GM15510 (cell line): ENCODE measurements around the gene OLAH.

ENCODE experiments used
- POLR2A ChIP-seq: IDR thresholded peaks from 3 replicates; pipeline ENCODE4 v1.6.1; 2011; ENCODE audit warnings: borderline replicate concordance; ENCODE audit not compliant: insufficient read length; ENCODE audit errors: extremely low read depth

Gene OLAH

DNA sequence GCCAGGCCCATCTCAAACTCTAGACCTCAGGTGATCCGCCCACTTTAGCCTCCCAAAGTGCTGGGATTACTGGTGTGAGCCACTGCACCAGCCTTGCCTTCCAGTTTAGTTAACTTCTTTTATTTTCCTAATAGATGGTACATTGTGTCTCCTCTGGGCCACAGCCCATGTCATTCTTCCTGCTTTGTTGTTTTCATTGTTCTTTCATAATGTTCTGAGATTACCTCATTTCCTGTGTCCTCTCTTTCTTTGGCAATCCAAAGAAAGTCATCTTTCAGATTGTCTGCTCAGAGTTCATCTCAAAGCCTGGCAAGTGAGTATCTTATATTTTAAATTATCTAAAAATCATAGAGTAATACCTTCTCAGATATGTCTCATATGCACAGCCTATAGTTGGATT is at the start of gene OLAH:
OLAH (plus strand) TSS at position 270 of the 400 bp plus-strand sequence. CDS start 3,346 bp downstream, outside the sequence.
- no peak for TF ChIP-seq POLR2A

GRCh38 chr10:14995964-14996565 is 47.7 kb upstream of the OLAH start:
- no peak for TF ChIP-seq POLR2A

DNA sequence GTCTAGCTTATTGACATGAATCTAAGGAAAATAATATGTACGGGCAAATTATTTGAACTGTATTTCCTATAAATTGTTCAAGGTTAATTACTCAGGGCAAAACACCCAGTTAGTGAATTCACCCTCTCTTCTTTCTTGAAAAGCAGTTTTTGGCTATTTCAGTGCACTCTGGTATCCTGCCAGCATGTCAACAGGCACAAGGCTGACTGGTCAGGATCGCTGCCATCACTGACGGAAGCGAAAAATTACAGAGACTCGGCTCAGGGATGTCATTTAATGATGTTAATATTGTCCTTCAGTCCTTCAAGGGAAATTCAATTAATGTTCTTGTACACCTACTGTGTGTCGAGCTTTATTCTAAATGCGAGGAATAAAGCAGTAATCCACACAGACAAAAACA is 28.3 kb upstream of the OLAH start:
- TF ChIP-seq POLR2A: no peak

- TF ChIP-seq POLR2A: no peak
These were observed 16.0 kb upstream of the OLAH start for GRCh38 chr10:15027741-15028140.

- no peak for TF ChIP-seq POLR2A
These were observed 8.1 kb upstream of the OLAH start for GRCh38 chr10:15035385-15036301.

DNA sequence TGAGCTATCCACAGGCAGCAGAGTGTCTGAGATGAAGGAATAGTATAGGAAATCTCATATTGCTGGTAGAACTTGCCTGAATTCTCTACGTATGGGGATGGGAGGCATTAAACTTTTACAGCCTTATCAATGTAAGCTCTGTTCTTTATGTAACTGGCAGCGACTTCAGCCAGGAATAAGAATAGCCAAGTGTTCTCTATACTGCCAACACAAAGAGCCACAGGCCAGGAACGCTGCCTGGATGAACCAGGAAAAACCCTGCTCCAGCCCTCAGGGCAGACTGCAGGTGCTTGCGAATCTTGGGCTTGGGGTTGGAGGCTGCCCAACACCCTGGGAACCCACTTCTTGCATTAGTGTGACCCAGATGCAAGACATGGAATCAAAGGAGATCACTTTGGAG is 6.1 kb upstream of the OLAH start:
- no peak for TF ChIP-seq POLR2A

DNA sequence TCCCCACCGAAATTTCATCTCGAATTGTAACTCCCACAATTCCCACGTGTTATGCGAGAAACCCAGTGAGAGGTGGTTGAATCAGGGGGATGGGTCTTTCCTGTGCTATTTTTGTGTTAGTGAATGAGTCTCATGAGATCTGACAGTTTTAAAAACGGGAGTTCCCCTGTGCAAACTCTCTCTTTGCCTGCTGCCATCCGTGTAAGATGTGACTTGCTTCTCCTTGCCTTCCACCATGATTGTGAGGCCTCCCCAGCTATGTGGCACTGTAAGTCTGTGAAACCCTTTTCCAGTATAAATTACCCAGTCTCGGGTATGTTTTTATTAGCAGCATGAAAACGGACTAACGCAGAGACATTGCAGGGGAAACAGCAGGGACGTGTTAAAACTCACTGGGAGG is 5.3 kb upstream of the OLAH start:
- TF ChIP-seq POLR2A: no peak

DNA sequence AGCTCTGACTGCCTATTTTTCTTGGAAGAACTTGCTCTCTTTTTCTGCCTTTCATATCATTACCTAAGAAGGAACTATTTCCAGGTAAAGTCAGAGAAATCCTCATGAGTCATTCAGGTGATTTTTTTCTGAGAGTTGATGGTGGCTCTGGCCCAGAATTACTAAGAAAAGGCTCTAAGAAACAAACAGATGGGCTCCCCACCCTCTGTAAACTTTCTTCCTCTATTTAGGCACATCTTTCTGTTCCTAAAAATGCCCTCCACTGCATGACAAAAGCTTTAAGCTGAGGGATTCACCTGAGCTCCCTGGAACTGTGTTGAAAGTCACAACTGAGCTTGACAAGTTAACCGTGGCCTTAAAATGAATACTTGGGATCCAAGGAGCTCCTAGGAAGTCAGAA is 1.6 kb downstream of the OLAH start:
- TF ChIP-seq POLR2A: no peak

DNA sequence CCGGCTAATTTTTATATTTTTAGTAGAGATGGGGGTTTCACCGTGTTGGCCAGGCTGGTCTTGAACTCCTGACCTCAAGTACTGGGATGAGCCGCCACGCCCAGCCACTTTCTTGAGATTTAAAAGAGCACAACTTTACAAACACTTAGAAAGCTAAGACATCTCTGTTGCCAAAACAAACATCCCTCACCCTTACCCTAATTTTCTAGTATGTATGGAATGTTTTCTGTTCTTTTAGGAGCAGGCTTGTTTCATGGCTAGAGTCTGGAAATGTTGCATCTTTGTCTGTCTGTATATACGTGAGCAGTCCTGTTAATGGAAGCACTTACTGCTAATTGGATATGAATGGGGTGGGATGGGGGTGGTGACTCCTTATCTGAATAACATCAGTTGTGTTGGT is 2.9 kb downstream of the OLAH start:
- TF ChIP-seq POLR2A: no peak

DNA sequence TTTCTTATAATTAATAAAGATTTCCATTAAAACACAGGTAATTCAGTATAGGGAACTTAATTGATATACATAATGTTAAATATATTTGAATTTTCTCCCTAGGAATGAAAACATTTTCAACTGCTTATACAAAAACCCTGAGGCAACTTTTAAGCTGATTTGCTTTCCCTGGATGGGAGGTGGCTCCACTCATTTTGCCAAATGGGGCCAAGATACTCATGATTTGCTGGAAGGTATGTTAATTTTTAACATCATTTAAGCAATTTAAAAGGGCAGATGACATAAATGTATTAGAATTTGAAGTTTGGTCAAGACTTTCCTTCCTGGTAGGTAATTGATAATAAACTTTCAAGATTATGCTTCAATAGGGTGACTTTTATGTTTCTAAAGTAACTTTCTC is 5.8 kb downstream of the OLAH start:
- no peak for TF ChIP-seq POLR2A

DNA sequence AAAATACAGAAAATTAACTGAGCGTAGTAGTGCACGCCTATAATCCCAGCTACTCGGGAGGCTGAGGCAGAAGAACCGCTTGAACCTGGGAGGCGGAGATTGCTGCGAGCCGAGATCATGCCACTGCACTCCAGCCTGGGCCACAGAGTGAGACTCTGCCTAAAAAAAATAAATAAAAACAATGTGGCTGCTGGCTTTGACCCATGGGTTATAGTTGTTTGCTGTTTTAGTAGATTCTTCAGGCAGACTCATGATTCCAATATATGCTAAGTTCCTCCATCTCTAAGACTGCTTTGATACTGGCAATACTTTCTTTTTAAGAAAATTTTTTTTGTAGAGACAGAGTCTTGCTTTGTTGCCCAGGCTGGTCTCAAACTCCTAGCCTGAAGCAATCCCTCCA is 8.4 kb downstream of the OLAH start:
- TF ChIP-seq POLR2A: no peak

GRCh38 chr10:15053061-15053460 is 9.3 kb downstream of the OLAH start:
- no peak for TF ChIP-seq POLR2A

DNA sequence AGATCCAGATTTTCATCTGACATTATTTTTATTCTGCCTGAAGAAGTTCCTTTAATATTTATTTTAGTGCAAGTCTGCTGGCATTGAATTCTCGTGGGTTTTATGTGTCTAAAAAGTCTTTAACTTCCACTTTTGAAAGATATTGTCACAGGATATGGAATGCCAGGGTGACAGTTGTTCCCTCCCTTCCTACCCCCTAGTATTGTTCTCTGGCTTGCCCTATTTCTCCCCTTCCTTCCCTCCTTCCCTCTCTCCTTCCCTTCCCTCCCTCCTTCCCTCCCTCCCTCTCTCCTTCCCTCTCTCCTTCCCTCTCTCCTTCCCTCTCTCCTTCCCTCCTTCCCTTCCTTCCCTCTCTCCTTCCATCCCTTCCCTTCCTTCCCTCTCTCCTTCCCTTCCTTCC is 14.9 kb downstream of the OLAH start:
- TF ChIP-seq POLR2A: no peak

DNA sequence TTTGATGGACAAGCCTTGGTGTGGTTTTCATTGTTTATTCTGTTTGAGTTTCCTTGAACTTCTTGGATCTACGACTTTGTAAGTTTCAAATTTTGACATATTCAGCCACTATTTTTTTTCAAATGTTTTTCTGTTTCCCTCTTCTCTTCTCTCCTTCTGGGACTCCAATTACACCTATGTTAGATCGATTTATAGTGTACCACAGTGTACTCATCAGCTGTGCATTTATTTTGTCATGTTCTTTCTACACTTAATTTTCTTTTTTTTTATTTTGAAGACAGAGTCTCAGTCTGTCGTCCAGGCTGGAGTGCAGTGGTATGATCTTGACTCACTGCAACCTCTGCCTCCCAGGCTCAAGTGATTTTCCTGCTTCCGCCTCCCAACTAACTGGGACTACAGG is 16.2 kb downstream of the OLAH start:
- TF ChIP-seq POLR2A: no peak

- TF ChIP-seq POLR2A: no peak
These were observed 16.9 kb downstream of the OLAH start for GRCh38 chr10:15060638-15061037.

DNA sequence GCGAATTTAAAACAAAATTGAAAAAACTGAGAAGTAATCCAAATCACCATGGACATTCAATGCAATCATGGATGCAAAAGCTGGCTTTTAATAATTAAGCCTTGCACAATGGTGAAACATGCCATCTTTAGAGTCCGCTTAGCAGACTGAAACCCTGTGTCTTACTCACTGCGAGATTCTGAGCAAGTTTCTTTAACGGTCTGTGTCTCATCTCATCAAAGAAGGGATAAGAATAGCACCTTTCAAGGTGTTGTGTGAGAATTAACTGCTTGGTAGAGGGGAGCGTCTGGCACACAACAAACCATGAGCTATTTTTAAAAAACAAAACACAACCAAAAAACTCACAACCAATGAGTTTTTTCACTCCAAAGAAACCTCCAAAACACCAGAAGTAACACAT is 23.4 kb downstream of the OLAH start:
- no peak for TF ChIP-seq POLR2A
